GM23338 (cell line): ENCODE data around the gene KIRREL3. TPM values are rescaled to one million over a fixed set of nuclear protein-coding genes. Genes with fewer than 3 reads are reported as not detected.

Source experiments
- ATAC-seq: fragments of 200-7000 bp; cut with Tn5 transposase; 3 replicates; pipeline ENCODE4 v1.9.1; 2020
- DNase-seq: peaks from one replicate; pipeline ENCODE4 v3.0.0-alpha.2; 2015; ENCODE audit warnings: low spot score
- H2AFZ ChIP-seq: fragments of 200-600 bp; sonication (generic); 2 replicates; pipeline ENCODE4 v1.8.0; 2016; ENCODE audit warnings: antibody characterized with exemption, mild to moderate bottlenecking, moderate library complexity
- H3F3A ChIP-seq: fragments of 200-600 bp; sonication (generic); replicated peaks from 2 replicates; pipeline ENCODE4 v1.8.0; 2017; ENCODE audit warnings: antibody characterized with exemption, mixed run types, low read depth
- H3K27ac ChIP-seq: fragments of 200-600 bp; sonication (generic); 2 replicates; pipeline ENCODE4 v1.6.1; 2016; ENCODE audit warnings: low read depth
- H3K27me3 ChIP-seq: fragments of 200-600 bp; sonication (generic); 2 replicates; pipeline ENCODE4 v1.8.0; 2016; ENCODE audit warnings: mild to moderate bottlenecking, mixed run types, moderate library complexity; ENCODE audit not compliant: insufficient read depth
- H3K36me3 ChIP-seq: fragments of 200-600 bp; sonication (generic); 2 replicates; pipeline ENCODE4 v1.8.0; 2016; ENCODE audit warnings: mild to moderate bottlenecking; ENCODE audit not compliant: insufficient read depth
- H3K4me1 ChIP-seq: fragments of 200-600 bp; sonication (generic); 2 replicates; pipeline ENCODE4 v1.8.0; 2016; ENCODE audit warnings: mild to moderate bottlenecking, moderate library complexity; ENCODE audit not compliant: insufficient read depth
- H3K4me2 ChIP-seq: fragments of 200-600 bp; sonication (generic); 2 replicates; pipeline ENCODE4 v1.7.1; 2017; ENCODE audit warnings: mixed run types
- H3K4me3 ChIP-seq: fragments of 200-600 bp; sonication (generic); 2 replicates; pipeline ENCODE4 v1.6.1; 2016; ENCODE audit warnings: mixed run types
- H3K79me2 ChIP-seq: fragments of 200-600 bp; sonication (generic); replicated peaks from 2 replicates; pipeline ENCODE4 v1.8.0; 2017; ENCODE audit warnings: mild to moderate bottlenecking; ENCODE audit not compliant: insufficient read depth
- H3K9me2 ChIP-seq: fragments of 200-600 bp; sonication (generic); 2 replicates; pipeline ENCODE4 v1.8.0; 2017; ENCODE audit not compliant: insufficient read depth
- H4K20me1 ChIP-seq: fragments of 200-600 bp; sonication (generic); replicated peaks from 2 replicates; pipeline ENCODE4 v1.8.0; 2017; ENCODE audit warnings: mild to moderate bottlenecking; ENCODE audit not compliant: insufficient read depth
- H3K27ac Mint-ChIP-seq: 2 replicates; pipeline ENCODE4 v1.8.0; 2020; ENCODE audit warnings: inconsistent platforms, mild to moderate bottlenecking, moderate library complexity, mixed read lengths
- H3K27me3 Mint-ChIP-seq: 3 replicates; pipeline ENCODE4 v1.8.0; 2022; ENCODE audit warnings: low read depth, mild to moderate bottlenecking, moderate library complexity, mixed read lengths, inconsistent platforms; ENCODE audit not compliant: insufficient read depth, poor library complexity
- H3K36me3 Mint-ChIP-seq: 3 replicates; pipeline ENCODE4 v1.8.0; 2021; ENCODE audit warnings: low read depth, mild to moderate bottlenecking, inconsistent platforms, moderate library complexity, mixed read lengths
- H3K4me1 Mint-ChIP-seq: 3 replicates; pipeline ENCODE4 v1.8.0; 2020; ENCODE audit warnings: mild to moderate bottlenecking, inconsistent platforms, mixed read lengths
- H3K4me3 Mint-ChIP-seq: 3 replicates; pipeline ENCODE4 v1.8.0; 2021; ENCODE audit warnings: moderate library complexity, mild to moderate bottlenecking, inconsistent platforms, mixed read lengths
- H3K9me3 Mint-ChIP-seq: 3 replicates; pipeline ENCODE4 v1.8.0; 2020; ENCODE audit warnings: moderate library complexity, mild to moderate bottlenecking, inconsistent platforms, mixed read lengths
- CTCF ChIP-seq, 2 experiments: fragments of 200-600 bp in 1 of 2; sonication (generic) in 1 of 2; conservative IDR thresholded peaks; 2 replicates each; pipeline versions ENCODE4 v1.5.1 to v1.6.1; 2016 to 2017; ENCODE audit warnings: antibody characterized with exemption in 2 of 2, low read depth in 2 of 2, mild to moderate bottlenecking in 2 of 2, moderate library complexity in 1 of 2
- EZH2phosphoT487 ChIP-seq: fragments of 200-600 bp; sonication (generic); IDR thresholded peaks from one replicate; pipeline ENCODE4 v1.8.1; 2018; ENCODE audit warnings: antibody characterized with exemption; ENCODE audit not compliant: unreplicated experiment
- NANOG ChIP-seq: IDR thresholded peaks from 2 replicates; pipeline ENCODE4 v1.6.1; 2016; ENCODE audit warnings: antibody characterized with exemption, borderline replicate concordance
- STAT1 ChIP-seq: IDR thresholded peaks from one replicate; pipeline ENCODE4 v1.6.1; 2016; ENCODE audit warnings: antibody characterized with exemption; ENCODE audit not compliant: unreplicated experiment
- ZNF331 ChIP-seq: fragments of 250-450 bp; sonication (Bioruptor Pico); IDR thresholded peaks from 2 replicates; pipeline ENCODE4 v1.5.0; 2020; ENCODE audit warnings: low read depth, mild to moderate bottlenecking, moderate library complexity
- polyA plus RNA-seq: library from polyadenylated mRNA; unstranded; fragments of >200 nt; fragmentation: Nextera tagmentation; extraction: Ambion mirVana; gene quantifications from 2 replicates; pipeline ENCODE4 v1.2.1, GENCODE V29; 2016
- total RNA-seq: library from RNA; depleted of rRNA; stranded (reverse); fragments of >200 nt; shearing (Covaris generic); gene quantifications from 2 replicates; pipeline ENCODE4 v1.2.3, GENCODE V29; 2014
- TF ChIP-seq, protein P1 (sequence below): IDR thresholded peaks from 2 replicates; pipeline ENCODE4 v1.6.1; 2016; ENCODE audit warnings: antibody characterized with exemption
- TF ChIP-seq, protein P2 (sequence below): fragments of 250-450 bp; sonication (Bioruptor Pico); IDR thresholded peaks from 2 replicates; pipeline ENCODE4 v1.5.0; 2020; ENCODE audit warnings: mild to moderate bottlenecking, moderate library complexity

The KIRREL3 gene
- total and polyA plus RNA-seq, 2 experiments from 2014 or later = 0.13 to 1.5 TPM

DNA sequence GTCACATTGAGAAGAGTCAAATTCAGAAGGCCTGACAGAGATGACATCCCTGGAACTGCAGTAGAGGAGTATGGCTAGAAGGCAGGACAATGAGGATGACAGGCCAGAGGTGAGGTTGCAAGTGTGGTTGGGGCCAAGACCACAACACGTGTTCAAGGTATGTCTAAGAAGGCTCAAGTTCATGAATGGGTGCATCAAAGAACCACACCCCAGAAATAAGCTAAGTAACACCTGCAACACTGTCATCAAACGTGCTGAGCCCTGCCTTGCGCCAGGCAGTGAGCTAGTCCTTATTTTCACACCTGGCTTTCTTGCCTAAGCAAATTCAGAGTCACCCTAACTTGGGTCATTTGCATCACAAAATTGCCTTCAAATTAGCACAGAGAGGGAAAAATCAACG, 313.6 kb downstream of the KIRREL3 start (continued):
- TF ChIP-seq, protein P1, sequence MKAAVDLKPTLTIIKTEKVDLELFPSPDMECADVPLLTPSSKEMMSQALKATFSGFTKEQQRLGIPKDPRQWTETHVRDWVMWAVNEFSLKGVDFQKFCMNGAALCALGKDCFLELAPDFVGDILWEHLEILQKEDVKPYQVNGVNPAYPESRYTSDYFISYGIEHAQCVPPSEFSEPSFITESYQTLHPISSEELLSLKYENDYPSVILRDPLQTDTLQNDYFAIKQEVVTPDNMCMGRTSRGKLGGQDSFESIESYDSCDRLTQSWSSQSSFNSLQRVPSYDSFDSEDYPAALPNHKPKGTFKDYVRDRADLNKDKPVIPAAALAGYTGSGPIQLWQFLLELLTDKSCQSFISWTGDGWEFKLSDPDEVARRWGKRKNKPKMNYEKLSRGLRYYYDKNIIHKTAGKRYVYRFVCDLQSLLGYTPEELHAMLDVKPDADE = no peak

- H3K4me3 ChIP-seq = no peak overlapping the region
- no peaks in the 10 kb centered on the region for H3F3A ChIP-seq
- H3K36me3 ChIP-seq = no peaks in the 10 kb centered on the region
- ATAC-seq (no peak), DNase-seq (no peak)
- no peak for TF ChIP-seq NANOG
- no peaks in the 10 kb centered on the region for H4K20me1 ChIP-seq
- 0 out of 2 replicates have a peak, but pooled peaks cover 8% of the 10 kb centered on the region for H3K9me2 ChIP-seq
- H3K27ac Mint-ChIP-seq = no peak overlapping the region
- H2AFZ ChIP-seq = no peak overlapping the region
- H3K4me1 Mint-ChIP-seq = peaks cover 18% of the 10 kb centered on the region
- no peaks in the 10 kb centered on the region for H3K27me3 ChIP-seq
- no peaks in the 10 kb centered on the region for H3K27me3 Mint-ChIP-seq
- H3K9me3 Mint-ChIP-seq = no peaks in the 10 kb centered on the region
- no peaks in the 10 kb centered on the region for H3K36me3 Mint-ChIP-seq
- H3K79me2 ChIP-seq = no peaks in the 10 kb centered on the region
- H3K4me3 Mint-ChIP-seq = no peak overlapping the region
- peaks cover 7% of the 10 kb centered on the region; the same call in 1 of the 2 replicates for H3K4me1 ChIP-seq
- H3K27ac ChIP-seq = no peak overlapping the region
- H3K4me2 ChIP-seq = no peak overlapping the region
These were observed 316.5 kb downstream of the KIRREL3 start for GRCh38 chr11:126683766-126684728.

DNA sequence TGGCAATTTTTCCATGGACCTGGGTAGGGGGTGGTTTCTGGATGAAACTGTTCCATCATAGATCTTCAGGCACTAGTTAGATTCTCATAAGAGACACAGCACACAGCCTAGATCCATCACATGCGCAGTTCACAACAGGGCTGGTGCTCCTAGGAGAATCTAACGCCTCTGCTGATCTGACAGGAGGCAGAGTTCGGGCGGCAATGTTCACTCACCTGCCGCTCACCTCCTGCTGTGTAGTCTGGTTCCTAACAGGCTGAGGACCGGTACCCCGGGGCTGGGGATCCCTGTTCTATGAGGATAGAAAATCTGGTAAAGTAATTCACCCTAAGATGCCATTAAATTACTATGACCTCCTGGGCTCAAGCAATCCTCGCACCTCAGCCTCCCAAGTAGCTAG, 318.0 kb downstream of the KIRREL3 start:
- Histone ChIP-seq H3K4me1 (peaks cover 4% of the 10 kb centered on the region; the same call in 1 of the 2 replicates), H3K79me2 (no peaks in the 10 kb centered on the region), H3K36me3 (no peaks in the 10 kb centered on the region), H3K27me3 (no peaks in the 10 kb centered on the region), H3K4me3 (no peak overlapping the region), H3F3A (no peaks in the 10 kb centered on the region), H3K9me2 (0 out of 2 replicates have a peak, but pooled peaks cover 8% of the 10 kb centered on the region), H2AFZ (no peak overlapping the region), H3K27ac (no peak overlapping the region), H3K4me2 (no peak overlapping the region), H4K20me1 (no peaks in the 10 kb centered on the region)
- H3K27ac Mint-ChIP-seq = no peak overlapping the region
- H3K4me3 Mint-ChIP-seq = no peak overlapping the region
- H3K9me3 Mint-ChIP-seq = no peaks in the 10 kb centered on the region
- no peaks in the 10 kb centered on the region for H3K27me3 Mint-ChIP-seq
- no peak for DNase-seq
- TF ChIP-seq, protein P2, sequence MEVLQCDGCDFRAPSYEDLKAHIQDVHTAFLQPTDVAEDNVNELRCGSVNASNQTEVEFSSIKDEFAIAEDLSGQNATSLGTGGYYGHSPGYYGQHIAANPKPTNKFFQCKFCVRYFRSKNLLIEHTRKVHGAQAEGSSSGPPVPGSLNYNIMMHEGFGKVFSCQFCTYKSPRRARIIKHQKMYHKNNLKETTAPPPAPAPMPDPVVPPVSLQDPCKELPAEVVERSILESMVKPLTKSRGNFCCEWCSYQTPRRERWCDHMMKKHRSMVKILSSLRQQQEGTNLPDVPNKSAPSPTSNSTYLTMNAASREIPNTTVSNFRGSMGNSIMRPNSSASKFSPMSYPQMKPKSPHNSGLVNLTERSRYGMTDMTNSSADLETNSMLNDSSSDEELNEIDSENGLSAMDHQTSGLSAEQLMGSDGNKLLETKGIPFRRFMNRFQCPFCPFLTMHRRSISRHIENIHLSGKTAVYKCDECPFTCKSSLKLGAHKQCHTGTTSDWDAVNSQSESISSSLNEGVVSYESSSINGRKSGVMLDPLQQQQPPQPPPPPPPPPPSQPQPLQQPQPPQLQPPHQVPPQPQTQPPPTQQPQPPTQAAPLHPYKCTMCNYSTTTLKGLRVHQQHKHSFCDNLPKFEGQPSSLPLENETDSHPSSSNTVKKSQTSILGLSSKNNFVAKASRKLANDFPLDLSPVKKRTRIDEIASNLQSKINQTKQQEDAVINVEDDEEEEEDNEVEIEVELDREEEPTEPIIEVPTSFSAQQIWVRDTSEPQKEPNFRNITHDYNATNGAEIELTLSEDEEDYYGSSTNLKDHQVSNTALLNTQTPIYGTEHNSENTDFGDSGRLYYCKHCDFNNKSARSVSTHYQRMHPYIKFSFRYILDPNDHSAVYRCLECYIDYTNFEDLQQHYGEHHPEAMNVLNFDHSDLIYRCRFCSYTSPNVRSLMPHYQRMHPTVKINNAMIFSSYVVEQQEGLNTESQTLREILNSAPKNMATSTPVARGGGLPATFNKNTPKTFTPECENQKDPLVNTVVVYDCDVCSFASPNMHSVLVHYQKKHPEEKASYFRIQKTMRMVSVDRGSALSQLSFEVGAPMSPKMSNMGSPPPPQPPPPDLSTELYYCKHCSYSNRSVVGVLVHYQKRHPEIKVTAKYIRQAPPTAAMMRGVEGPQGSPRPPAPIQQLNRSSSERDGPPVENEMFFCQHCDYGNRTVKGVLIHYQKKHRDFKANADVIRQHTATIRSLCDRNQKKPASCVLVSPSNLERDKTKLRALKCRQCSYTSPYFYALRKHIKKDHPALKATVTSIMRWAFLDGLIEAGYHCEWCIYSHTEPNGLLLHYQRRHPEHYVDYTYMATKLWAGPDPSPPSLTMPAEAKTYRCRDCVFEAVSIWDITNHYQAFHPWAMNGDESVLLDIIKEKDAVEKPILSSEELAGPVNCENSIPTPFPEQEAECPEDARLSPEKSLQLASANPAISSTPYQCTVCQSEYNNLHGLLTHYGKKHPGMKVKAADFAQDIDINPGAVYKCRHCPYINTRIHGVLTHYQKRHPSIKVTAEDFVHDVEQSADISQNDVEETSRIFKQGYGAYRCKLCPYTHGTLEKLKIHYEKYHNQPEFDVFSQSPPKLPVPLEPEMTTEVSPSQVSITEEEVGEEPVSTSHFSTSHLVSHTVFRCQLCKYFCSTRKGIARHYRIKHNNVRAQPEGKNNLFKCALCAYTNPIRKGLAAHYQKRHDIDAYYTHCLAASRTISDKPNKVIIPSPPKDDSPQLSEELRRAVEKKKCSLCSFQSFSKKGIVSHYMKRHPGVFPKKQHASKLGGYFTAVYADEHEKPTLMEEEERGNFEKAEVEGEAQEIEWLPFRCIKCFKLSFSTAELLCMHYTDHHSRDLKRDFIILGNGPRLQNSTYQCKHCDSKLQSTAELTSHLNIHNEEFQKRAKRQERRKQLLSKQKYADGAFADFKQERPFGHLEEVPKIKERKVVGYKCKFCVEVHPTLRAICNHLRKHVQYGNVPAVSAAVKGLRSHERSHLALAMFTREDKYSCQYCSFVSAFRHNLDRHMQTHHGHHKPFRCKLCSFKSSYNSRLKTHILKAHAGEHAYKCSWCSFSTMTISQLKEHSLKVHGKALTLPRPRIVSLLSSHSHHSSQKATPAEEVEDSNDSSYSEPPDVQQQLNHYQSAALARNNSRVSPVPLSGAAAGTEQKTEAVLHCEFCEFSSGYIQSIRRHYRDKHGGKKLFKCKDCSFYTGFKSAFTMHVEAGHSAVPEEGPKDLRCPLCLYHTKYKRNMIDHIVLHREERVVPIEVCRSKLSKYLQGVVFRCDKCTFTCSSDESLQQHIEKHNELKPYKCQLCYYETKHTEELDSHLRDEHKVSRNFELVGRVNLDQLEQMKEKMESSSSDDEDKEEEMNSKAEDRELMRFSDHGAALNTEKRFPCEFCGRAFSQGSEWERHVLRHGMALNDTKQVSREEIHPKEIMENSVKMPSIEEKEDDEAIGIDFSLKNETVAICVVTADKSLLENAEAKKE (CRISPR knock-in tag) = no peak
- no peak for TF ChIP-seq STAT1
- TF ChIP-seq ZNF331 = no peak
- TF ChIP-seq EZH2phosphoT487 = no peak
- no peak for TF ChIP-seq NANOG
- TF ChIP-seq CTCF (conservative IDR thresholded peaks at IDR 0.05; ENCODE audit: low read depth in 2 of 2) = no peak
- H3K4me1 Mint-ChIP-seq = peaks cover 16% of the 10 kb centered on the region
- H3K36me3 Mint-ChIP-seq = no peaks in the 10 kb centered on the region
- no peak for ATAC-seq
